ENCODE measurements around the gene BCDIN3D. TPM values are rescaled to one million over a fixed set of nuclear protein-coding genes. Genes with fewer than 3 reads are reported as not detected.

BCDIN3D gene
- total RNA-seq, 2 donors from 2014 or later: 2.9 to 4.0 TPM

- intact Hi-C loops (cut with DNase I): no loop called here
- peak; percentile 81 for DNase-seq
- peak; percentile 62 to 70 for ATAC-seq
These were observed 15.4 kb downstream of the BCDIN3D start for GRCh38 chr12:49827401-49828099.

DNA sequence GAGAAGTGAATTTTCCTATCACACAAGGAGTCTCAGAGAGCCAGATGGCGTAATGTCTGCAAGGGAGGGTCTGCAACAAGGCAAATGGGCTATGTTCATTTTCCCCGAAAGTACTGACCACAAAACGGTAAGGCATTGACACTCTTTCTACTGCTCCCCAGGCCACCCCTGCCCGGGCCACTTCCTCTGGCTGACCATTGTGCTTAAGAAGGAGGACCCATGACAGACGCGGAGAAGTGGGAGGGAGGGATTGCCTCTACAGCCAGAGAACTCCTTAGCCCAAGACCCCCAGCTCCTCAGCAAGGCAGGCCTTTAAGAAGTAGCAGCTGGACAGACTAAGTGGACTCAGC is 15.9 kb downstream of the BCDIN3D start:
- intact Hi-C loops (cut with DNase I): no loop called here
- ATAC-seq: no peak
- no peak for DNase-seq

DNA sequence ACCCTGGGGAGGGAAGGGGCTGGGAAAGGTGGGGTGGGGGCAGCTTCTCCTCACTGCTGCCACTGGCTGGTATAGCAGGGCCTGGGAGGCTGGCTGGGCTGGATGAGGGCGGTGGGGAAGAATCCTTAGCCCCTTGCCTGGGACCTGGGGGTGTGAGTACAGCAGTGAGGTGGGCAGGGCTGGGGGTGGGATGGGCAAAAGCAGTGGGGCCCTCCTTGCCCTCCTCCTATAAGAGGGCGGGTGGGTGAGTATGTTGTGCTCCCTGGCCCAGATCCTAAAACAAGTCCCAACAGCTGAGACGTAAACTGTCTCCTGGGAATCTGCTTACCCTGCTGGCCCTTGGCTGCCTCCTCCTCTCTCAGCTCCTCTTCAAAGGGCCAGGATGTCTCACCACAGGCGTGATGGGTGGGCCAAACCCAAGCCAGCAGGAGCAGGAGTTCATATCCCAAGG is 16.9 kb downstream of the BCDIN3D start:
- ATAC-seq (no peak), DNase-seq (no peak)
- intact Hi-C loops (cut with DNase I): no loop called here

DNA sequence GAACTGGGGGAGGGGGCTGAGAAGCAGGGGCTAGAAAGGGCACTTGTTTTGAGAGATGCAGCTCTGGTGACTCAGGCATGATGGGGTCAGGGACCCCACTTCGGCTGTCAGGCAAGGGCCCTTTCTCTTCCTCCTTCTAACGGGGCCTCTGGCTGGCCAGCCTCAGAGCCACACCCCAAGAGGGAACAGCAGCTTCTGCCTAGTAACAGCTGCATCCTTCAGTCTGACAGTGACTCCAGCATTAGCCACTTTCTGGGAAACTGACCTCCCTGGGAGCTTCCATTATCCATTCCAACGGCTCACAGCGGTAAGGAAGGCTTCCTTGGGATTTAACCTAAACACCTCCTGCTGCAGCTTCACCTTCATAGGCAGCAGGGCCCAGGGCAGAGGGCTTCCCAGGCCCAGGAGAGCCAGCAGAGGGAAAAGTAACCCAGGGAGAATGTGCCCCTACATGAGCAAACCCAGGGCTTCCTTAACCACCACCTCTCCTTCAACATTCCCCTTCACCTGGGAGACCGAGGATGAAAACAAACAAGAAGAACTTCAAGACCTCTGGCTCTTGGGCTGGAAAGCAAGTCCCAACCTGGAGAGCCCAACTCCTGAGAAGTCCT is 17.4 kb downstream of the BCDIN3D start:
- DNase-seq (peak; percentile 52), ATAC-seq (peak in 1 of 2 donors; percentile 6)
- intact Hi-C loops (cut with DNase I): no loop called here

- intact Hi-C loops (cut with DNase I): no loop called here
- DNase-seq (no peak), ATAC-seq (peak in 1 of 2 donors; percentile 16)
These were observed 18.0 kb downstream of the BCDIN3D start for GRCh38 chr12:49824895-49825294.

GRCh38 chr12:49824416-49824815 is 18.5 kb downstream of the BCDIN3D start:
- intact Hi-C loops (cut with DNase I): no loop called here
- DNase-seq (no peak), ATAC-seq (no peak)

- no peak for ATAC-seq
- intact Hi-C loops (cut with DNase I): no loop called here
- no peak for DNase-seq
These were observed 19.0 kb downstream of the BCDIN3D start for GRCh38 chr12:49823951-49824350.

DNA sequence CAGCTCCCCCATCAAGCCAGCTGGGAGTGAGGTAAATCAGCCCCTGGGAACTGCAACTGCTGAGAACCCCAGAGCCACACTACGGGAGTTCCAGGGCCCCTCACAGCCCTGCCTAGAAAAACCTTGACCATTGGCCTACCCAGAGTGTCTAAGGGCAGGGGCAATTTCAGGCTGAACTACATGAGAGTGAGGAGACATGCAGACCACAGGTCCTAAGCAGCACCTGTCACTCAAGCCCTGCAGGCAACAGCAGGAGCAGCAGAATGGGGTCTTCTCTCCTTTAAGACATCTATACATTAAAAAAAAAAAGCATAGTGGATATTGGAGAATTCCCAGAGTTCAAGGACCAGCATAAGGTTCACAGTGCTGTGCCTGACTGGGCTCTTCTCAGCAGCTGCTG is 19.6 kb downstream of the BCDIN3D start:
- intact Hi-C loops (cut with DNase I): no loop called here
- ATAC-seq: no peak
- DNase-seq: no peak

DNA sequence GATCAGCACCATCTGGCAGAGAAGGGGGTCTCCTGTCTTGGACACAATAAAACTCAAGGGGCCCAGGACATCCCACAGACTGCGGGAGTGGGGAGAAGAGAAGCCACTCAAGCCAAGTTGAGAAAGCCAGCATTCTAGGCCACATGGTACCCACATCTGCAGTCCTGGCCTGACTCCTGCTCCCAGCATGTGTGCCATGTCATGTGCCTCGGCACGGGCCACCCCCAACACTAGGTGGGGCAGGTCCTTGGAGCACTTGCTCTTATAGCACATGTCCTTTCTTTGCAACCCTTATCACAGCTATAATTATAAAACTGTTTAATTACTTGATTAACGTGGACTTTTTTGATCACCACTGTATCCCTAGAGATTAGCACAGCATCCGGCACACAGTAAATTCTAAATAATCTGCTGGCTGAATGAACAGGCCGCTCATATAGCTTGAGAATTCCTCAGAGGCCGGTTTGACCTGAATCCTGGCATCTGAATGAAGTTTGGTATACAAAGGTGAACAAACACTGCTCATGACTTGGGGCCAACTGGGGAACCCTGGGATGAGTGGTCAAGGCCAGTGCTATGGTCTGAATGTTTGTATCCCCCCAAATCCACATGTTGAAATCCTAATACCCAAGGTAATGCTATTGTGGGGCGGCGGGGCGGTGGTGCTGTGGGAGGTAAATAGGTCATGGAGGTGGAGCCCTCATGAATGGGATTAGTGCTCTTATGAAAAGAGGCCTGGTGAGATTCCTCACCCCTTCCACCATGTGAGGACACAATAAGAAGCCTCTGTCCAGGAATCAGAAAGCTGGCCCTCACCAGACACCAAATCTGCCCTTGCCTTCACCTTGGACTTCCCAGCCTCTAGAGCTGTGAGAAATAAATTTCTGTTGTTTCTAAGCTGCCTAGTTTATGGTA is 21.3 kb downstream of the BCDIN3D start:
- no peak for DNase-seq
- no peak for ATAC-seq
- intact Hi-C loops (cut with DNase I): no loop called here

DNA sequence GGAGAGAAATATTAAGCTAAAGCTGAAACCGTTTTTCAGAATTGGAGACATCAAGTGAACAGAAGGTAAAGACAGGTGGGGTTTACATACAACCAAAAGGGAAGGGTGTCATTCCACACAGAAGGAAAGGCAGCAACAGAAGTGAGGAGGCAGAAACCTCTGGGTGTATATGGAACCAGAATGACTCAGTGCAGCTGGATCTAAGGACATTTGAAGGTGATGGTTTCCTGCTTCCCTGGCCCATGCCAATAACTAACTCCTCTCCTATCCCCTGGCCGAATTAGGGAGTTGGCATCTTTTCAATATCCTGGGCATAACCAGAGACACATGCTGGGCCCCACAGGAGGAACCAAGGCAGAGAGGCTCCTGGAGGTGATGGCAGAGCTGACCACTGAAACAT is 23.1 kb downstream of the BCDIN3D start:
- DNase-seq (no peak), ATAC-seq (peak in 1 of 2 donors; percentile 26)
- intact Hi-C loops (cut with DNase I): no loop called here

DNA sequence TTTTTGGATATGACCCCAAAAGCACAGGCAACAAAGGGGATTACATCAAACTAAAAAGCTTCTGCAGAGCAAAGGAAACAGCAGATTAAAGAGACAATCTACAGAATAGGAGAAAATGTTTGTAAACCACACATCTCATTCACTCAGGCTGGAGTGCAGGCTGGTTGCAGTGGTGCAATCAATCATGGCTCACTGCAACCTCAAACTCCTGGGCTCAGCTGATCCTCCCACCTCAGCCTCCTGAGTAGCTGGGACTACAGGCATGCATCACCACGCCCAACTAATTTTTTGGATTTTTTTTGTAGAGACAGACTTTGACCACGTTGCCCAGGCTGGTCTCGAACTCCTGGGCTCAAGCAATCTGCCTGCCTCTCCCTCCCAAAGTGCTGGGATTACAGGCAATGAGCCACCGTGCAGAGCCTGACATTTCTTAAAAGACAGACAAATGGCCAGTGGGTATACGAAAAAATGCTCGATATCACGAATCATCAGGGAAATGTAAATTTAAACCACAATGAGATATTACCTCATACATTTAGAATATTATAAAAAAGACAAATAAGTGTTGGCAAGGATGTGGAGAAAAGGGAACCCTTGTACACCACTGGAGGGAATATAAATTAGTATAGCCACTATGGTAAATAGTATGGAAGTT is 24.5 kb downstream of the BCDIN3D start:
- DNase-seq: no peak
- intact Hi-C loops (cut with DNase I): no loop called here
- no peak for ATAC-seq

DNA sequence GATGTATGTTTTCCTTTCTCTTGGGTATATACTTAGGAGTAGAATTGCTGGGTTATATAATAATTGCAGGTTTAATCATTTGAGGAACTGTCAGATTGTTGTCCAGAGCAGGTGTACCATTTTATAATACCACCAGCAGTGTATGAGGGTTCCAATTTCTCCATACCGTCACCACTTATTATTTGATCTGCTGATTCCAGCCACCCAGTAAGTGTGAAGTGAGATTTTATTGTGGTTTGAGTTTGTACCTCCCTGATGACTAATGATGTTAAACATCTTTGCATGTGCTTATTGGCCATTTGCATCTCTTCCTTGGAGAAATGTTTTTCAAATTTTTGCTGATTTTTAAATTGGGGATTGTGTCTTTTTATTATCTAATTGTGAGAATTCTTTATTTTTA is 29.8 kb downstream of the BCDIN3D start:
- DNase-seq (no peak), ATAC-seq (no peak)
- intact Hi-C loops (cut with DNase I): no loop called here

GRCh38 chr12:49811961-49812401 is 30.9 kb downstream of the BCDIN3D start:
- ATAC-seq (no peak), DNase-seq (no peak)
- intact Hi-C loops (cut with DNase I): no loop called here

DNA sequence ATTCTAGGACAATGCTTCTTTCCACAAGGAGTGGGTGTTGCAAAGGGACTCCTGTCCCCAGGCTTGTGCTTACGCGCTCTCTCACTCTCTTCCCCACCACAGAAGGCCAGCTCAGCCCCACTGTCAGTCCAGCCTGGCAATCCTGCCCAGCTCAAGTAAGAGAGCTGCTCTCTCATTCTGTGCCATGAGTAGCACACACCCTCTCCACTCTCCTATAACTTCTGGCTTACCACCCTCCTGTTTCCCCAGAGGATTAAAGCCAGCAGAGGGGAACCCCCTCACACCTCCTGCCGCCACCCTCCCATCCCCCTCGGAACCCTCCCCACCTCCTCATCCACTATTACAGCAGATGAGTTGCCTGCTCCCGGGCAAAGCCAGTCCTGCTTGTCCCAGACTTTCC is 31.8 kb downstream of the BCDIN3D start:
- ATAC-seq: no peak
- intact Hi-C loops (cut with DNase I): no loop called here

DNA sequence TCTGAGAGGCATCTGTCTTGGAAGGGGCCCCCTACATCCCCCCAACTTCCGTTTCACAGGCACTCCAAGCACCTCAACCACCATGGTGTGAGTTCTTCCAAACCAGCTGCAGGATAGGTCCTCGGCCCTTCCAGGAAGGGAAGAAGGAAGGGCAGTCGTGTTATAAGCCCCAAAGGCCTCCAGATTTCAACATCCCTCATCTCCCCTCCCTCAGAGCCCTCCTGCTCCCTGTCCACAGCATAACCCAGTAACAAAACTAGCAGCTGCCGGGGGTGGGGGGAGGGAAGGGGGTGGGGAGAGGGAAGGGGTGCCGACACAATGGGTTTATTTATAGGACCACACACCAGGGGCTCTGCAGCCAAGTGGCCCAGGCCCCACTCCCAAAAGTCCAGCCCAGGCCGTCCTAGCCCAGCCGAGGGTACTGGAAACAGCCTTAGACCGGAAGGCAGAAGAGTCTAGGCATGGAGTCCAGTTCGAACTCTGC is 33.0 kb downstream of the BCDIN3D start:
- intact Hi-C loops (cut with DNase I): no loop called here
- ATAC-seq (peak; percentile 4 to 27), DNase-seq (no peak)

More for the DNA sequence above, 31.8 kb downstream of the BCDIN3D start:
- DNase-seq: no peak

- ATAC-seq (peak; percentile 54 to 70), DNase-seq (peak; percentile 56)
- intact Hi-C loops (cut with DNase I): no loop called here
These were observed 33.5 kb downstream of the BCDIN3D start for GRCh38 chr12:49809381-49809905.

DNA sequence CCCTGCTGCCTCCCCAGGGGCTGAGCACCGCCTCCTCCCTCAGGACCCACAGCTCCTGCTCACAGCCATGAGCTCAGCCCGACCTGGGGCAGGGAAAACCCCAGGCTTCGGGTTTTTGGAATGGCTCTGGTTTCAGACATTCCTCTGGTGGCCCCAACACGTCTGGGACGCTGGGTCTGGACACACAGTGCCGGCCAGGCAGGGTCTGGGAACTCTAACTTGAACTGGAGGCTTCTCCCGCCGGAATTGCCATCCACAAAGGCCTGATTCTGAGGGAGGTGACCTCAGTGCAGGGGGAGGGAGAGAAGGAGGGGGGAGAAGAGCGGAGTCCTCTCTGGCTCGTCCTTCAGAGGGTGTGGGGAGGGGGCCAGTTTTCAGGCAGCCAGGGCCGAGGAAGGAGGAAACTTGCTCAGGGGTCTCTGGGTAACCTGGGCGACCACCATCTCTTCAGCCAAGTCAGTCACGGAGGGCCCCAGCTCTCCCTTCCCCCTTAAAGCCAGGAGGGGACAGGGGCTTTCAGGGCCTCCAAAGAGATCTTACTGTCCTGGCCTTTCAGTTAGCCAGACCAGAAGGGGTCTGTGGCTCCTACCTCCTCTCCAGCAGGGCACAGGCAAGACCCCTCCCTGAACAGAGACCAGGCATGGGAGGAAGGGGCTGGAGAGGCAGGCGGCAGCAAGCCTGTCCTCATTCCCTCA is 34.1 kb downstream of the BCDIN3D start:
- intact Hi-C loops (cut with DNase I): no loop called here
- peak; percentile 73 for DNase-seq
- peak; percentile 81 to 85 for ATAC-seq

DNA sequence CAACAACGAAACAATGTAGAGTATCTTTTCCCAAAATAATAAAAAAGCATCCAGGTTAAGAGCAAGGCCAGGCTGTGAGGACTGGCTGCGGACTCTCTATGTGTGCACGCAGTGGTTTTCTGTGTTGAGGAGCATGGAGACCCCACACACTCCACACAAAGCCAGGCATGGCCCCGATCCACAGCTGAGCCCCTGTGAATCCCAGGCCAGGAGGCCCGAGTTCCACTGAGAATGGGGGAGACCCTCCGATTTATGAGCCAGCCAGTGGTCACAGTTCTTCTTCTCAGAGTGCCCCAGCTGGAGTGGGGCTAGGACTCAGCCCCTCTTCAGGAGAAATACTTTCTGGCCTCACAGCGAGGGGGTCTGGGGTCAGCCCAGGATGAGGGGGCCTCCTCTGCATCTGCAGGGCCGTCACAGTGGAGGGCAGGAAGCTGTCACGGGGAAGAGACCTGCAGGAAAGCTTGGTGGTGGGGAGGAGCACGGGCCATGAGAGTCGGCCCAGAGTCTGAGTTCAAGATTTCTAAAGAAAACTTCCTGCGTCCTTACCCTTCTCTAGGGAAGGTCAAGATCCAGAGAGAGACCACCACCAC is 34.8 kb downstream of the BCDIN3D start:
- no peak for ATAC-seq
- intact Hi-C loops (cut with DNase I): no loop called here
- no peak for DNase-seq
